Stomach (tissue), 9 donors: ENCODE data around the gene TRA2B. TPM values are rescaled to one million over a fixed set of nuclear protein-coding genes. Genes with fewer than 3 reads are reported as not detected.
A peak's percentile ranks its signal among the peaks of the same experiment; 100 is the strongest.

ENCODE experiments used
- DNase-seq, 2 donors: peaks; one replicate each; pipeline versions ENCODE4 v3.0.0 to v3.0.0-alpha.2; 2013 to 2019
- H3K27ac ChIP-seq, 5 donors: fragments of 200-600 bp in 4 of 5; sonication (generic) in 4 of 5; one replicate each; pipeline ENCODE4 v1.5.1; 2013 to 2019; ENCODE audit warnings: mild to moderate bottlenecking in 1 of 5, moderate library complexity in 1 of 5
- H3K27me3 ChIP-seq, 3 donors: fragments of 200-600 bp; sonication (generic); one replicate each; pipeline ENCODE4 v1.5.1; 2017 to 2019; ENCODE audit warnings: mixed run types in 1 of 3
- H3K36me3 ChIP-seq, 4 donors: fragments of 200-600 bp; sonication (generic); 1 replicate in 3 of 4; 2 replicates in 1 of 4; pipeline ENCODE4 v1.5.1; 2016 to 2019
- H3K4me1 ChIP-seq, 4 donors: fragments of 200-600 bp; sonication (generic); one replicate each; pipeline ENCODE4 v1.5.1; 2016 to 2019
- H3K4me3 ChIP-seq, 4 donors: fragments of 200-600 bp; sonication (generic) in 3 of 4; one replicate each; pipeline ENCODE4 v1.5.1; 2016 to 2019; ENCODE audit warnings: mild to moderate bottlenecking in 1 of 4
- H3K9me3 ChIP-seq, 4 donors: fragments of 200-600 bp; sonication (generic); one replicate each; pipeline ENCODE4 v1.5.1; 2016 to 2019
- CTCF ChIP-seq, 7 experiments: fragments of 450-650 bp in 4 of 7; fragments of 200-600 bp in 3 of 7; sonication (generic) in 3 of 7; IDR thresholded peaks; one replicate each; pipeline ENCODE4 v1.5.1; 2016 to 2019; ENCODE audit warnings: antibody characterized with exemption in 7 of 7, control low read depth in 2 of 7, mild to moderate bottlenecking in 1 of 7
- EP300 ChIP-seq: sonication (generic); formaldehyde crosslinking; IDR thresholded peaks from one replicate; pipeline ENCODE4 v1.6.1; 2017; ENCODE audit warnings: antibody characterized with exemption
- POLR2A ChIP-seq, 4 donors: fragments of 450-650 bp; IDR thresholded peaks; one replicate each; pipeline ENCODE4 v1.6.1; 2016; ENCODE audit warnings: antibody characterized with exemption in 4 of 4, control low read depth in 2 of 4, mild to moderate bottlenecking in 1 of 4, moderate library complexity in 1 of 4
- POLR2AphosphoS5 ChIP-seq, 3 donors: sonication (generic); formaldehyde crosslinking; IDR thresholded peaks; one replicate each; pipeline ENCODE4 v1.6.1; 2016; ENCODE audit warnings: antibody characterized with exemption in 3 of 3
- WGBS, 5 donors: extraction: QIAGEN DNeasy Blood & Tissue Kit in 3 of 5; methylation state at CpG; one replicate each; pipeline versions ENCODE4 v1.1.5 to v1.1.7; 2013 to 2018; 5-methylcytosine and 5-hydroxymethylcytosine counted together
- intact Hi-C: fragments of 100-400 bp; cut with DNase I; formaldehyde crosslinking; loops from one replicate; pipeline ENCODE4 v1.15.1; 2023; ENCODE audit warnings: low total_unique reads
- polyA plus RNA-seq, 3 donors: library from polyadenylated mRNA; stranded (reverse); fragments of 200-250 nt; gene quantifications; one replicate each; pipeline ENCODE4 v1.2.3, GENCODE V29; 2013
- total RNA-seq, 5 donors: library from RNA; depleted of rRNA; stranded (reverse); fragments of >200 nt; gene quantifications; one replicate each; pipeline versions ENCODE4 v1.1.0 to v1.2.3, GENCODE V29; 2014 to 2016
- donor health status: healthy with polysubstance abuse.
- donor health status: Bipolar disorder and iron deficiency.
- donor health status: healthy.

The TRA2B gene
- total and polyA plus RNA-seq, 8 donors, result 55.8 to 298 (median 103) TPM

- Histone ChIP-seq H3K27ac (peak overlapping the region in 4 of 5 donors; percentile 12 to 99 (median 34)), H3K9me3 (no peaks in the 10 kb centered on the region), H3K4me3 (peak overlapping the region in 3 of 4 donors; percentile 8 to 69 (median 68)), H3K4me1 (peaks cover 76 to 92% (median 83%) of the 10 kb centered on the region in 4 donors), H3K27me3 (no peaks in the 10 kb centered on the region), H3K36me3 (peaks cover 0 to 10% (median 0%) of the 10 kb centered on the region in 4 donors)
- TF ChIP-seq EP300, result no peak
- no peak for TF ChIP-seq POLR2A (IDR thresholded peaks at IDR 0.05)
- no peak for TF ChIP-seq POLR2AphosphoS5 (IDR thresholded peaks at IDR 0.05)
- TF ChIP-seq CTCF (IDR thresholded peaks at IDR 0.05), result no peak
- no peak for DNase-seq
- WGBS, 5 donors, result 6 to 8% (median 7%) methylated on average over 8 of the region's 8 CpGs
- intact Hi-C loops, result no loop called here
Measured at GRCh38 chr3:185931777-185932612, 5.8 kb downstream of the TRA2B start.

- no peaks in the 10 kb centered on the region for H3K9me3 ChIP-seq
- peaks cover 85 to 100% (median 95%) of the 10 kb centered on the region in 4 donors for H3K4me1 ChIP-seq
- no peaks in the 10 kb centered on the region for H3K27me3 ChIP-seq
- no peak for DNase-seq
- H3K36me3 ChIP-seq, result peaks cover 0 to 21% (median 7%) of the 10 kb centered on the region in 4 donors
- H3K4me3 ChIP-seq, result peak overlapping the region in 2 of 4 donors; percentile 68 to 69
- intact Hi-C loops, result no loop called here
- 29 to 44% (median 35%) methylated on average over 3 of the region's 3 CpGs for WGBS, 5 donors
- TF ChIP-seq EP300 (no peak), POLR2AphosphoS5 (IDR thresholded peaks at IDR 0.05) (no peak), CTCF (IDR thresholded peaks at IDR 0.05) (no peak), POLR2A (IDR thresholded peaks at IDR 0.05) (no peak)
- peak overlapping the region in 3 of 5 donors; percentile 9 to 33 (median 19) for H3K27ac ChIP-seq
Measured at GRCh38 chr3:185930393-185931107, 7.3 kb downstream of the TRA2B start.

GRCh38 chr3:185929192-185930151, 8.3 kb downstream of the TRA2B start:
- Histone ChIP-seq H3K27me3 (no peaks in the 10 kb centered on the region), H3K9me3 (no peaks in the 10 kb centered on the region), H3K36me3 (peaks cover 10 to 32% (median 18%) of the 10 kb centered on the region in 4 donors), H3K4me3 (peak overlapping the region in 2 of 4 donors; percentile 14 to 29), H3K27ac (peak overlapping the region in 3 of 5 donors; percentile 12 to 33 (median 25)), H3K4me1 (peaks cover 83 to 100% (median 94%) of the 10 kb centered on the region in 4 donors)
- WGBS, 5 donors, result 3 to 7% (median 5%) methylated on average over 3 of the region's 3 CpGs
- TF ChIP-seq POLR2A (IDR thresholded peaks at IDR 0.05), result no peak
- TF ChIP-seq POLR2AphosphoS5 (IDR thresholded peaks at IDR 0.05), result peak in 1 of 3 donors; percentile 57
- intact Hi-C loops, result no loop called here
- DNase-seq, result no peak

GRCh38 chr3:185928496-185928895, 9.3 kb downstream of the TRA2B start:
- Histone ChIP-seq H3K9me3 (no peaks in the 10 kb centered on the region), H3K36me3 (peaks cover 19 to 42% (median 28%) of the 10 kb centered on the region in 4 donors), H3K27ac (peak overlapping the region in 3 of 5 donors; percentile 33 to 65 (median 52)), H3K4me3 (peak overlapping the region in 2 of 4 donors; percentile 14 to 29), H3K27me3 (no peaks in the 10 kb centered on the region), H3K4me1 (peaks cover 79 to 100% (median 91%) of the 10 kb centered on the region in 4 donors)
- TF ChIP-seq EP300 (no peak), POLR2AphosphoS5 (IDR thresholded peaks at IDR 0.05) (no peak), POLR2A (IDR thresholded peaks at IDR 0.05) (no peak), CTCF (IDR thresholded peaks at IDR 0.05) (no peak)
- intact Hi-C loops, result no loop called here
- 4 to 25% (median 11%) methylated on average over 1 of the region's 1 CpG for WGBS, 5 donors
- no peak for DNase-seq
